ACC112 (cell line): Measurements from ENCODE around the gene MAP3K5.
A peak's percentile ranks its signal among the peaks of the same experiment; 100 is the strongest.

Experiments
- H2AFZ ChIP-seq: fragments of 200-600 bp; sonication (generic); one replicate; pipeline ENCODE4 v1.6.0; 2017; ENCODE audit warnings: antibody characterized with exemption, low read length; ENCODE audit not compliant: unreplicated experiment
- H3K27ac ChIP-seq: fragments of 200-600 bp; sonication (generic); 2 replicates; pipeline ENCODE4 v1.5.1; 2014; ENCODE audit warnings: low read depth, mild to moderate bottlenecking, antibody characterized with exemption, low read length, moderate library complexity
- H3K27me3 ChIP-seq: fragments of 200-600 bp; sonication (generic); 2 replicates; pipeline ENCODE4 v1.6.1; 2014; ENCODE audit warnings: mild to moderate bottlenecking, antibody characterized with exemption, low read length, moderate library complexity, mixed read lengths; ENCODE audit not compliant: insufficient read depth
- H3K36me3 ChIP-seq: fragments of 200-600 bp; sonication (generic); 2 replicates; pipeline ENCODE4 v1.6.1; 2016; ENCODE audit warnings: mild to moderate bottlenecking, antibody characterized with exemption, low read length, moderate library complexity, mixed read lengths; ENCODE audit not compliant: insufficient read depth
- H3K4me1 ChIP-seq: fragments of 200-600 bp; sonication (generic); one replicate; pipeline ENCODE4 v1.6.1; 2016; ENCODE audit warnings: low read length, mixed read lengths; ENCODE audit not compliant: insufficient read depth, unreplicated experiment, control insufficient read depth
- H3K4me3 ChIP-seq: fragments of 200-600 bp; sonication (generic); 2 replicates; pipeline ENCODE4 v1.5.1; 2014; ENCODE audit warnings: mild to moderate bottlenecking, low read depth, low read length
- H3K79me2 ChIP-seq: fragments of 200-600 bp; sonication (generic); one replicate; pipeline ENCODE4 v1.6.0; 2016; ENCODE audit warnings: low read length; ENCODE audit not compliant: control insufficient read depth, unreplicated experiment, insufficient read depth

The MAP3K5 gene

GRCh38 chr6:136566851-136567250 lies 225.4 kb downstream of the MAP3K5 start:
- Histone ChIP-seq H3K36me3 (peaks cover 10% of the 10 kb centered on the region; the same call in 1 of the 2 replicates), H3K4me3 (no peak overlapping the region), H3K27ac (no peak overlapping the region), H3K27me3 (no peaks in the 10 kb centered on the region), H2AFZ (no peak overlapping the region), H3K79me2 (no peaks in the 10 kb centered on the region), H3K4me1 (no peaks in the 10 kb centered on the region)

- Histone ChIP-seq H3K4me1 (no peaks in the 10 kb centered on the region), H3K27me3 (no peaks in the 10 kb centered on the region), H3K27ac (no peak overlapping the region), H3K4me3 (no peak overlapping the region), H3K36me3 (peaks cover 2% of the 10 kb centered on the region; the same call in 1 of the 2 replicates), H3K79me2 (no peaks in the 10 kb centered on the region), H2AFZ (no peak overlapping the region)
Observed at GRCh38 chr6:136566007-136566487, 226.2 kb downstream of the MAP3K5 start.

- H3K27ac ChIP-seq: no peak overlapping the region
- no peaks in the 10 kb centered on the region for H3K4me1 ChIP-seq
Observed at GRCh38 chr6:136564180-136564579, 228.1 kb downstream of the MAP3K5 start.

DNA sequence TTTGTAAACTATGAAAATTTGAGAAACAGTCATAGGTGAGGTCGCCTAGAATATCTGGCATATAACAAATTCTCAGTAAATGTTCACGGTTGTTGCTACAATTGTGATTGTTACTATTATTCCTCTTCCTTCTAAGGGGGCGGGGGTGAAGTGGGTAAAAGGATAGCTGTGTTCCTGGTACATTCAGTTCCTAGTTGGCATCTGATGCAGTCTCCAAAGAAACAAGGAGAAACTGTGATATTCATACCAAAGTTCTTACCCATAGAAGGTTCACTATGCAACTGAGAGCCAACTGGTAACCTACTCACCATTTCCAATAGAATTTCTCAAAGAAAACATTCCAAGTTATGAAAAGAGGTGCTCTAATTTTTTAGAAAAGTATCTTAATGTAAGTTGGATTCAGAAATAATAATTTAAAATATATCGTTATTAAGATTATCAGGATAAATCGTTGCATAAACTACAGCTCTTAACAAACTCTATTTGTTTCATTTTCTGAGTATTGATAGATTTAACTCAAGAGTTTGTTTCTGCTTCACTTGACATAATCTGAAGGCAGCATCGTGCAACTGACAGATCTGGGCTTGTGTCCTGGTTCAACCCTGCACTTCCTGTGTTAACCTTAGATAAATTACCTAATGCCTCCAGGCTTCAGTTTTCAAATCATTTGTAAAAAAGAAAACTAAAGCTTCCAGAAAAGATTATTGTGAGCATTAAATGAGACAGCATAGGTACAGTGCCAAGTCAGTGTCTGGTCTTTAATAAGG lies 228.7 kb downstream of the MAP3K5 start:
- Histone ChIP-seq H3K79me2 (no peaks in the 10 kb centered on the region), H2AFZ (no peak overlapping the region), H3K4me1 (no peaks in the 10 kb centered on the region), H3K36me3 (no peaks in the 10 kb centered on the region), H3K4me3 (no peak overlapping the region), H3K27me3 (no peaks in the 10 kb centered on the region), H3K27ac (no peak overlapping the region)

More at GRCh38 chr6:136564180-136564579, 228.1 kb downstream of the MAP3K5 start:
- Histone ChIP-seq H2AFZ (no peak overlapping the region), H3K79me2 (no peaks in the 10 kb centered on the region), H3K4me3 (no peak overlapping the region), H3K27me3 (no peaks in the 10 kb centered on the region), H3K36me3 (no peaks in the 10 kb centered on the region)

DNA sequence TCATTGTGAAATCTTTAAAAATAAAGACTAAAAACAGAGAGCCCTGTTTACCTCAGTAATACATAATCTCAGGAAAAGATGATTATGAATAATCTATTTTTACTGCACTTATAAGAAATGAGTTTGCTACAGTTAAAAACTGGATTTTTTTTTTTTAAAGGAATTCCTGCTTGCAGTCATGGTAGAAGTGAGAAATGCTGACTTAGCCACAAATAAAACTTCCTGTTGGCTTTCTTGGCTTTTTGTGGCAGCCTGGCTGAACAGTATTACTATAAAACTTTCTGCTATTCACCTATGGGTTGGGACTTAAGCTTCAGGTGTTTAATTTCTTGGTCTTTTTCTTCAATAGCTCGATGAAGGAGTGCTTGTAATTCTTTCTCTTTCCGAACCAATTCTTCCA lies 230.1 kb downstream of the MAP3K5 start:
- H3K79me2 ChIP-seq: no peaks in the 10 kb centered on the region
- H3K4me1 ChIP-seq: no peaks in the 10 kb centered on the region
- H3K4me3 ChIP-seq: no peak overlapping the region
- no peaks in the 10 kb centered on the region for H3K27me3 ChIP-seq
- no peak overlapping the region for H3K27ac ChIP-seq
- H3K36me3 ChIP-seq: no peaks in the 10 kb centered on the region
- H2AFZ ChIP-seq: no peak overlapping the region

DNA sequence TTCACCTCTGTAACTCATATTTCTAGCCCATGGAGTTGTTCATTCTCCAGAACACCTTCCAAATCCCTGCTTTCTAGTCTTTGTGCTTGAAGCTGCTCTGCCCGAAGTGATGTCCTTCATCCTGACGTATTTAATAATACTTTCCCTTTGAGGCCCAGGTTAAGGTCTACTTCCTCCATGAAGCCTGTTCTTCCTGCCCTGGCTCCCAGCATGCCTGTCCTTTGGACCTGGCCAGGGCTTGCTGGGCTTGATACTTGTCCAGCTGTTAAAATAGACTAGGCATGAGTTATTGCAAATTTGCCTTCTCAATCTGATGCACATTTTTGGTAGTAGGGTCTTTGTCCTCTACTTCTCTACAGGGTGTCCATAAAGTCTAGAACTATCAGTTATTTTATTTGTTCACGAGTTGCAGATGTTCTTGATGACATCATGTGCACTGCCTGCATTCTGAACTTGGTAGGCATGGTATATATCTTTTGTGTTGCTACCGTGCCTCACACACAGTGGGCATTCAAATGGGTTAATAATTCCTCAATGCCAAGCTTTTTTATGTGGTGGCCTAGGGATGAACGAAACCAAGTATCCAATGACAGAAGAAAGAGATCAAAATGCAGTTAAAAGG lies 239.0 kb downstream of the MAP3K5 start:
- Histone ChIP-seq H3K4me1 (peaks cover 8% of the 10 kb centered on the region), H3K79me2 (no peaks in the 10 kb centered on the region), H2AFZ (no peak overlapping the region), H3K27ac (no peak overlapping the region), H3K4me3 (no peak overlapping the region), H3K27me3 (peaks cover 32% of the 10 kb centered on the region), H3K36me3 (no peaks in the 10 kb centered on the region)

GRCh38 chr6:136552054-136552453 lies 240.2 kb downstream of the MAP3K5 start:
- Histone ChIP-seq H3K4me1 (peaks cover 8% of the 10 kb centered on the region), H3K27me3 (peaks cover 32% of the 10 kb centered on the region), H3K27ac (no peak overlapping the region), H2AFZ (no peak overlapping the region), H3K79me2 (no peaks in the 10 kb centered on the region), H3K36me3 (no peaks in the 10 kb centered on the region), H3K4me3 (no peak overlapping the region)

GRCh38 chr6:136551103-136551502 lies 241.2 kb downstream of the MAP3K5 start:
- Histone ChIP-seq H3K4me3 (peak overlapping the region; percentile 84; the same call in 1 of the 2 replicates), H2AFZ (no peak overlapping the region), H3K79me2 (no peaks in the 10 kb centered on the region), H3K4me1 (peaks cover 8% of the 10 kb centered on the region), H3K27me3 (peaks cover 32% of the 10 kb centered on the region), H3K36me3 (no peaks in the 10 kb centered on the region), H3K27ac (no peak overlapping the region)

DNA sequence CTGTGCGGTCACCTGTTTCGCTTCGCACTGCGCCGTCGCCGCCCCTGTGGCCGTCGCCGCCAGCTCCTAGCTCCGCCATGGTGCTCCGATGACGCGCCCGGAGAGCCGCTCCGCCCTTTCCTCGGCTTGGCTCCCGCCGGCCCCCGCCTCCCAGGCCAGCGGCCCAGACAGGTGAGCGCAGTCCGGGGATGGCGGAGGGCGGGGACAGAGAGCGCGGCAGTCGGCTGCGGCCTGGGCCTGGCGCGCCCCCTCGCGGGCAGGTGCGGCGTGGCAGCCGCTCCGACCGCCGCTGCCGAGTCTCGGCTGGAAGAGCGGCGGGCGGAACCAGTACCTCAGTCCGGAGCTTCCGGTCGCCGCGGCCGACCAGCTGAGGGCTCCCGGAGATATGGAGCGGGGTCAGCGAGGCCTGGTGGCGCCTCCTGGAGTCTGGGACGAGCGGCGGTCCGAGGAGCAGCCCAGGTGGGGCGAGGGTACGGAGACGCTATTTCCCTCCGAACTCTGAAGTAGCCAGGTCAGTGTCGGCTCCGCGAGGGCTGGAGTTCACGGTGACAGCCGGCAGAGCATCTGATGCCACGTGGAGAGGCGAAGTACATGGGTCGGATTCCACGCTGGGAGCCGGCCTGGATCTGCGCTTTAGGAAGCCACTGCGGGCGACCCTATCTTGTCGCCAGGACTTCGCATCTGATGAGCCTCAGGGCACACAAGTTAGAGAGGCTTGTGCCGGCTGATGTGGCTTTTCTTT lies 241.8 kb downstream of the MAP3K5 start, which contains the start of gene MAP7:
Gene MAP7 (minus strand): TSS at position 93 of the 742 bp plus-strand sequence. CDS start 14 bp downstream, at position 79.
- Histone ChIP-seq H3K36me3 (no peaks in the 10 kb centered on the region), H3K79me2 (no peaks in the 10 kb centered on the region), H3K27ac (no peak within 1 kb of the TSS), H3K4me3 (peak within 1 kb of the TSS; percentile 84), H3K4me1 (peaks cover 8% of the 10 kb centered on the region), H3K27me3 (peaks cover 32% of the 10 kb centered on the region), H2AFZ (peak within 1 kb of the TSS; percentile 52)

- H3K27ac ChIP-seq: no peak overlapping the region
- peak overlapping the region; percentile 84 for H3K4me3 ChIP-seq
- H3K27me3 ChIP-seq: peaks cover 37% of the 10 kb centered on the region
- peaks cover 8% of the 10 kb centered on the region for H3K4me1 ChIP-seq
- no peaks in the 10 kb centered on the region for H3K79me2 ChIP-seq
- peak overlapping the region; percentile 52 for H2AFZ ChIP-seq
- H3K36me3 ChIP-seq: no peaks in the 10 kb centered on the region
Observed at GRCh38 chr6:136550045-136550329, 242.3 kb downstream of the MAP3K5 start.
